ENCODE results near the gene PRSS48.
"Not testable (repeated sequence)": the region's sequence is repeated elsewhere in the genome, so short reads cannot be mapped to it uniquely, and the experiment has no call there.

The PRSS48 gene

DNA sequence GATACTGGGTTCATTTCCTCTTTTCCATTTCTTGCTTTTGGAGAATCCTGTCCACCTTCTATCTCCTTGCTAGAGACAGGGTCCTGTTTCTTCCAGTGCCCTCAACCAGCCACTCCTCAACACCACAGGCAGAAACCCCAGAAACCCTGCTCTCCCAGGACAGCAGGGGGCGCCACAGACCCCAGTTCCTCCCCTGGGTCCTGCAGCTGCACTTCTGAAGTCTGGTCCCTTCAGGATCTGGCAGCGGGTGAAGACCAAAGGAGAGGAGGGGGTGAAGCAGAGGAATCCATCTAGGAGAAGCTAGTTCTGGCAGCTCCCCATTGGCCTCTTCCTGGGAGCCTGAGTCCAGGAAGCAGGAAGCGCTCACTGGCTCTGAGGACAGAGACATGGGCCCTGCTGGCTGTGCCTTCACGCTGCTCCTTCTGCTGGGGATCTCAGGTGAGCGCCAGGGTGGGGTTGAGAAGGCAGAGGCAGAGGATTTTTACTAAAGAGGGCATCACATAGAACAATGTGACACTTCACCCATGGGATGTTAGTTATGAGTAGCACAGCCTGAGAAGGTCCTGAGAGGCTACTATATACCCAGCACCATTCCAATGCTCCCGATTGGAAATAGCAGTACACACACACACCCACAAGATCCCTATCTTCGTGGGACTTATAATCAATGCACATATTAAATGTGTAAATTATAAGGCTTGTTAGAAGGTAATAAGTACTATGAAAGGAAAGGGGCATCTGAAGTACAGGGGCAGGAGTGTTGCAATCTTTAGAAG, at the start of gene PRSS48:
TSS of gene PRSS48 (plus strand) at position 375 of the 776 bp plus-strand sequence. CDS start at position 387, 12 bp downstream.
- no peak within 1 kb of the TSS for H3K27ac ChIP-seq
- TF ChIP-seq, protein P1, sequence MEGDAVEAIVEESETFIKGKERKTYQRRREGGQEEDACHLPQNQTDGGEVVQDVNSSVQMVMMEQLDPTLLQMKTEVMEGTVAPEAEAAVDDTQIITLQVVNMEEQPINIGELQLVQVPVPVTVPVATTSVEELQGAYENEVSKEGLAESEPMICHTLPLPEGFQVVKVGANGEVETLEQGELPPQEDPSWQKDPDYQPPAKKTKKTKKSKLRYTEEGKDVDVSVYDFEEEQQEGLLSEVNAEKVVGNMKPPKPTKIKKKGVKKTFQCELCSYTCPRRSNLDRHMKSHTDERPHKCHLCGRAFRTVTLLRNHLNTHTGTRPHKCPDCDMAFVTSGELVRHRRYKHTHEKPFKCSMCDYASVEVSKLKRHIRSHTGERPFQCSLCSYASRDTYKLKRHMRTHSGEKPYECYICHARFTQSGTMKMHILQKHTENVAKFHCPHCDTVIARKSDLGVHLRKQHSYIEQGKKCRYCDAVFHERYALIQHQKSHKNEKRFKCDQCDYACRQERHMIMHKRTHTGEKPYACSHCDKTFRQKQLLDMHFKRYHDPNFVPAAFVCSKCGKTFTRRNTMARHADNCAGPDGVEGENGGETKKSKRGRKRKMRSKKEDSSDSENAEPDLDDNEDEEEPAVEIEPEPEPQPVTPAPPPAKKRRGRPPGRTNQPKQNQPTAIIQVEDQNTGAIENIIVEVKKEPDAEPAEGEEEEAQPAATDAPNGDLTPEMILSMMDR (conservative IDR thresholded peaks at IDR 0.05) = peak; percentile 80
- TF ChIP-seq ZFX (IDR thresholded peaks at IDR 0.05) = no peak

DNA sequence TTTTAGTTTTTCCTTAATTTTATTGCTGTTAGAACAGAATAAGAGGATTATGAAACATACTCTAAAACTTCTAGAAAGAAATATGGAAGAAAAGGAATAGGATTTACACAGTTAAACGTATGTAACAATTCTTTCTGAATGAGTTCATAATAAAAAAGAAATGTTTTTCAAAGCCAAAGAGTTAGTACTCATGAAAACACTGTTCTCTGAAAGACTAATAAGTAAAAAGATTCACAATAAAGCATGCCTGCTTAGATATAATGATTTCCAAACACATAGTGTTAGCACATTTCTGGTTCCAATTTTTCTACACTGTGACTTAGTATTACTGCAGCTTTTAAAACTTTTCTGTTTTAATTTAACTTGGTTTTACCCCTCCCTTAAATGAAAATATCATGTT, 49.8 kb upstream of the PRSS48 start:
- H3K27ac ChIP-seq = no peak overlapping the region
- TF ChIP-seq, protein P1 (conservative IDR thresholded peaks at IDR 0.05) = no peak
- no peak for TF ChIP-seq ZFX (IDR thresholded peaks at IDR 0.05)

- TF ChIP-seq ZFX (IDR thresholded peaks at IDR 0.05) = no peak
- TF ChIP-seq, protein P1 (conservative IDR thresholded peaks at IDR 0.05) = no peak
- no peak overlapping the region for H3K27ac ChIP-seq
Measured at GRCh38 chr4:151227731-151228130, 49.2 kb upstream of the PRSS48 start.

DNA sequence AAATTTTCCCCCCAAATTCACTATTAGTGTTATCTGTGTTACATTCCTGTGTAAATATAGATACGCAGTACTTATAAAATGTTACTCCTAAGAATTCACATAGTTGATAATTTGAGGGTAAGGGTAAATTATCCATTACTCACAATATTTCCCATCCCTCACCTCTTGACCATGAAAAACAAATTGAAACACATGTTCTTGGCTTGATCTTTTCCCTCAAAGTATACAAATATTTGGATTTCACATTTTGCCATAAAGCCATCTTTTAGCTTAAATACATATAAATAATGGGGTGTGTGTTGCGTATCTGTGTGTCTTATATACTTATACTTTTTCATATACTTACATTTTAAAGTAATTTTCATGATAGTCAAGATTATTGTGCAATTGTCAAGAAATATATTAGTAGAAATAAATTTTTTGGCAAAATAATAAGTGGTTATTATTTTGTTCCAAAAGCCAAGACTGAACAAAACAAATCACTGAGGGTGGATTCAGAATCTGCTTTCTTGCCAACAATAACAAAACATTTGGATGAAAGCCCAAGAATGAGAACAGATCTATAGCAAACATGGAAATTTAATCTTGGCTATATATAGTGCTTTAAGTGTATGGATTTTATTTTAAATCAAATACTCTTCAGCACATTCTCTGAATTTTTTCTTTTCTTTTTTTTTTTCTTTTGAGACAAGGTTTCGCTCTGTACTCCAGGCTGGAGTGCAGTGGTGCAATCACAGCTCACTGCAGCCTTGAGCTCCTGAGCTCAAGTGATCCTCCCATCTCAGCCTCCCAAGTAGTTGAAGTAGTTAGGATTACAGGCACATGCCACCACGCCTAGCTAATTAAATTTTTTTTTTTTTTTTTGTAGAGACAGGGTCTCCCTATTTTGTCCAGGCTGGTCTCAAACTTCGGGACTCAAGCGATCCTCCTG, 48.5 kb upstream of the PRSS48 start:
- TF ChIP-seq, protein P1 (conservative IDR thresholded peaks at IDR 0.05) = no peak
- TF ChIP-seq ZFX (IDR thresholded peaks at IDR 0.05) = no peak
- H3K27ac ChIP-seq = no peak overlapping the region

DNA sequence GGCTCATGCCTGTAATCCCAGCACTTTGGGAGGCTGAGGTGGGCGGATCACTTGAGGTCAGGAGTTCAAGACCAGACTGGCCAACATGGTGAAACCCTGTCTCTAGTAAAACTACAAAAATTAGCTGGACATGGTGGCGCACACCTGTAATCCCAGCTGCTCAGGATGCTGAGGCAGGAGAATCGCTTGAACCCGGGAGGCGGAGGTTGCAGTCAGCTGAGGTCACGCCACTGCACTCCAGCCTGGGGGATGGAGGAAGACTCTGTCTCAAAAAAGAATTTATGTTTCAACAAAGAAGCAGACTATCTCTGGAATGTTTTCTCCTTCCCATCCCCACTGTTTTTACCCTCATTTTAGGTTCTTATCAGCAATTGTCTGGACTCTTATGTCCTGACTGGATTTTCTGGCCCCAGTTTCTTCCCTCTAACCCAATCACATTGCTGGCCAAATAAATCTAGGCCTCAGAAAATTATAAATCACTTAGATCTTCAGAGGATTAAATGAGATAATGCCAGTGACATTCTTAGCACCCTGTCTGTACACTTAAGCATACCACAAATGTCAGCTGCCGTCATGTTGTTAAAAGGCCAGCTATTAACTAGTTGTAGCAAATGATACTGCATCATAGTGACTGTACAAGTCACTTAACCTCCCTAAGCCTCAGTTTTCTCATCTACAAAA, 44.9 kb upstream of the PRSS48 start:
- no peak overlapping the region for H3K27ac ChIP-seq
- no peak for TF ChIP-seq ZFX (IDR thresholded peaks at IDR 0.05)
- TF ChIP-seq, protein P1 (conservative IDR thresholded peaks at IDR 0.05) = no peak

DNA sequence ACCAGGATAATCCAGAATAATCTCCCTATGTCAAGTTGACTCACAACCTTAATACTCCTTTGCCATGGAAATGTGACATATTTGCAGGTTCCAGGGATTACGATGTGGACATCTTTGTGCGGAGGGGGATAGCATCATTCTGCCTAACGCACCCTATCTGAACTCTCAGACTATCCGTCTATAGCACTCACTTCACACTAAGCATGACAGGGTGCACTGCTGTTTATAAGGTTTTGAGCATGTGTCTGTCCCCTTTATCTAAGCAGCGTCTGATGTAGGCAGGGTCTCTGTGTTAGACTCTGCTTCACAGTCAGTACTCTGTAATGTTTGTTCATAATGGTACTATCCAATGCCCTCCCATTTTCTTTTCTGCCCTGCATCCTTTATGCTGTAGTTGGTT, 43.4 kb upstream of the PRSS48 start:
- no peak overlapping the region for H3K27ac ChIP-seq
- no peak for TF ChIP-seq ZFX (IDR thresholded peaks at IDR 0.05)
- TF ChIP-seq, protein P1 (conservative IDR thresholded peaks at IDR 0.05) = no peak

DNA sequence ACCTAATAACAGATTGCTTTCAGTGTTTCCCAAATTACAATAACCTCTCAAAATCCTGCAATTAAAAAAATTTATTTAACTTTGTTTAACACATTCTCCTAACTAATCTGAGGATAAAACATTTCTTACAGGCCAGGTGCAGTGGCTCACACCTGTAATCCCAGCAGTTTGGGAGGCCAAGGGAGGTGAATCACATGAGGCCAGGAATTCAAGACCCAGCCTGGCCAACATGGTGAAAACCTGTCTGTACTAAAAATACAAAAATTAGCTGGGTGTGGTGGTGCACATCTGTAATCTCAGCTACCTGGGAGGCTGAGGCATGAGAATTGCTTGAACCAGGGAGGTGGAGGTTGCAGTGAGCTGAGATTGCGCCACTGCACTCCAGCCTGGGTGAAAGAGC, 41.6 kb upstream of the PRSS48 start:
- H3K27ac ChIP-seq = not testable (repeated sequence)
